Fibroblast of lung (primary cell): ENCODE measurements around the gene PPM1D.

ENCODE experiments used
- CTCF ChIP-seq, 2 donors: IDR thresholded peaks in 1 of 2; conservative IDR thresholded peaks in 1 of 2; 1 replicate in 1 of 2; 2 replicates in 1 of 2; pipeline ENCODE4 v1.5.1; 2011 to 2012; ENCODE audit warnings: low read length in 2 of 2, control low read depth in 1 of 2, inconsistent platforms in 1 of 2, low read depth in 1 of 2, mild to moderate bottlenecking in 1 of 2
- EZH2 ChIP-seq: IDR thresholded peaks from 2 replicates; pipeline ENCODE4 v1.5.1; 2012; ENCODE audit warnings: low read length, control low read depth, mild to moderate bottlenecking; ENCODE audit errors: missing control alignments

GRCh38 chr17:60559995-60560859, 39.8 kb upstream of the PPM1D start:
- TF ChIP-seq CTCF (conservative IDR thresholded peaks at IDR 0.05 in 1 of 2, IDR thresholded peaks at IDR 0.05 in 1 of 2; ENCODE audit: low read depth in 1 of 2, low read length in 2 of 2) (no peak), EZH2 (no peak)
